ENCODE measurements around the gene EPRS1.
"Not testable (repeated sequence)": the region's sequence is repeated elsewhere in the genome, so short reads cannot be mapped to it uniquely, and the experiment has no call there.

Gene EPRS1

DNA sequence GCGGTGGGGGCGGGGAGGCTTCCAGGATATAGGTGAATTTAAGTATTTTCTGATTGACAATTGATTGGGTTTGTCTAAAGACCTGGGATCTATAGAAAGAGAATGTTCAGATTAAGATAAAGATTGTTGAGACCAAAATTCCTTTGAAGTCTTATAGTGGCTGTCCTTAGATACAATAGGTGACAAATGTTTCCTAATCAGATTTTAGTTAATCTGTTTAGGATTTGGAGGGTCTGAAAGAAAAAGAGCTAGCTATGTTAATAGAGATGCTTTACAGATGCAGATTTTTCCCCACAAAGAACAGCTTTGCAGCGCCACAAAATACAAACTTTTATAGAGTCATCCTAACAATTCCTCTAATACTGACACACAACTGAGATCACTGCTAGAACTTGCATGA lies 14.6 kb upstream of the EPRS1 start:
- no peak for TF ChIP-seq ZNF274 (IDR thresholded peaks at IDR 0.05; ENCODE audit: low read depth, low read length)
- no peak overlapping the region for H3K4me3 ChIP-seq (ENCODE audit: low read length)

DNA sequence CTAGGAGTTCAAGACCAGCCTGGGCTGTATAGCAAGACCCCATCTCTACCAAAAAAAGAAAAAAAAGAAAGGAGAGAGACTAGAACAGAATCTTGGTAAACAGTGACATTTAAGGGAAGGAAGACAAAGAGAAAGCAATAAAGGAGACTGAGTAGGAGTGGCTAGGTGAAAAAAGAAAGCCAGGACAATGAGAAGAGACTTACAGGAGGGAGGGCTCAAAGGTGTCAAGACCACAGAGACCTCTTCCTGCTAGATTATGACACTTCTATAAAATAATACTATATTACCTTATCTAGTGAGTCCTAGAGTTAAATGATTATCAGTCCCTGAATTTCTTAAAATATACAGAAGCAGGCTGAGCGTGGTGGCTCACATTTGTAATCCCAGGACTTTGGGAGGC lies 10.1 kb upstream of the EPRS1 start:
- no peak overlapping the region for H3K4me3 ChIP-seq (ENCODE audit: low read length)

DNA sequence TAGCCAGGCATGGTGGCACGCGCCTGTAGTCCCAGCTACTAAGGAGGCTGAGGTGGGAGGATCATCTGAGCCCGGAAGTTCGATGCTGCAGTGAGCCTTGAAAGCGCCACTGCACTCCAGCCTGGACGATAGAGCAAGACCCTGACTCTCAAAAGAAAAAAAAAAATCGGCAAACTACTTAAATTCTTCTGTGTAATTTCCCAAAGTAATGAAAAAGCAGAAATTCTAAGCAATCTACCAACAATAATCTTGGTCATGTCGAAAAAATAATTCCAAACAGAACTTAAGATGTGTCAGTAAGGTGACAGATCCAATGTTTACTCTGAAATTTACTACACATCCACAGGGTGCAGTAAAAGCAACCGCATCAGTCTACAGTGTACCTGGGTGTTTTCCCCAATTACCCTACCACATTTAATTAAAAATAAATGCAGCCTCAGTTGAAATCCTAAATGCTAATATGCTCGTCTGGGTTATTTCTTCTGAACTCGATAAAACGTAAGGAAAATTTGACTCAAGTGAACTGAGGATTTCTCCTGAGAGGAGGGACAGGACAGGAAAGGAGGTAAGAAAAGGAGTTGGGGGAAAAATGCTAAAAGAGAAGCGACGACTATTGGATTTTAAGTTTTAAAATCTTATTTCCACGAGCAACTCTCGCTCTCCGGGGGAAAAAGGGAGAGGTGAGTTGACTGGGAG lies 801 bp downstream of the EPRS1 start:
- peak overlapping the region; percentile 80 for H3K4me3 ChIP-seq (ENCODE audit: low read length)
- no peak for TF ChIP-seq ZNF274 (IDR thresholded peaks at IDR 0.05; ENCODE audit: low read depth, low read length)

More for the DNA sequence above, 10.1 kb upstream of the EPRS1 start:
- TF ChIP-seq ZNF274 (IDR thresholded peaks at IDR 0.05; ENCODE audit: low read depth, low read length) = no peak

DNA sequence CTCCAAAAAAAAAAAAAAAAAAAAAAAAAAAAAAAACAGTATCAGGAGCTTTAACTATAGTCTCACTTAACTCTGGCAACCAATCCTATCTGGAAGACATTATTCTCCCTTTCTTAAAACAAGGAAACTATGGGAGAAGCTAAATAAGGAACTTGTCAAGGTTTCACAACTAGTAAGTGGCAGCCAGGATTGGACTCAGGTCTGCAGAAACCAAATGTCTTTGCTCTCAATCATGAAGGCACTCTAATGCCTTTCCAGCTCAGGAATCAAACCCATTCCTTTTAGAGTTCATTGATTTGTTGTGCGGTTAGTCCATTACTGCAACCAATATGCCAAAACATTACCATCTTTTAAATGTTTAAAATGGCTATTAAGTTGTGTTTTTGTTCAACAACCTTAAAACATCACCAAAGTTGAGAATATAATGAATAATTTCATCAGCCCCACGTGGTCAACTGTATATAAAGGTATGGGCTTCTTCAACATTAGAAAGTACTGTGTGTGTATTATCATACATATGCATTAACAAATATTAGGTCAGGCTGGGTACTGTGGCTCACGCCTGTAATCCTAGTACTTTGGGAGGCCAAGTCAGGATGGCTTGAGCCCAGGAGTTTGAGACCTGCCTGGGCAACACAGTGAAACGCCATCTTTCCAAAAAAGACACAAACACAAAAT lies 1.5 kb downstream of the EPRS1 start:
- no peak for TF ChIP-seq ZNF274 (IDR thresholded peaks at IDR 0.05; ENCODE audit: low read depth, low read length)
- H3K4me3 ChIP-seq (ENCODE audit: low read length) = peak overlapping the region; percentile 80

DNA sequence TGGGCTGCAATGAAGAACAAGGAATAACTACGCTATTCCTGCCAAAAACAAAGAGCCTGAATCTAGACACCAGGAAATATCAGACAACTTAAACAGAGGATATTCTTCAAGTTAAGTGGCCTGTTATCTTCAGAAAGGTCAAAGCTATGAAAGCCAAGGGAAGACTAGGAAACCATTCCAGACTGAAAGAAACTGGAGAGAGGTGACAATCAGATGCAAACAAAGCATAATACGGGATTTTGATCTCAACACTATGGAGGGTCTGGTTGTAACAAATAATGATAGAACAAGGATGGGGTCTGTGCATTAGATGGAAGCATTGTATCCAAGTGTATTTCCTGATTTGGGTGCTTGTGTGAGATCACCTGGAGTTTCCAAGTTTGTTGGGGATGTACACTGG lies 2.7 kb downstream of the EPRS1 start:
- H3K4me3 ChIP-seq (ENCODE audit: low read length) = no peak overlapping the region

DNA sequence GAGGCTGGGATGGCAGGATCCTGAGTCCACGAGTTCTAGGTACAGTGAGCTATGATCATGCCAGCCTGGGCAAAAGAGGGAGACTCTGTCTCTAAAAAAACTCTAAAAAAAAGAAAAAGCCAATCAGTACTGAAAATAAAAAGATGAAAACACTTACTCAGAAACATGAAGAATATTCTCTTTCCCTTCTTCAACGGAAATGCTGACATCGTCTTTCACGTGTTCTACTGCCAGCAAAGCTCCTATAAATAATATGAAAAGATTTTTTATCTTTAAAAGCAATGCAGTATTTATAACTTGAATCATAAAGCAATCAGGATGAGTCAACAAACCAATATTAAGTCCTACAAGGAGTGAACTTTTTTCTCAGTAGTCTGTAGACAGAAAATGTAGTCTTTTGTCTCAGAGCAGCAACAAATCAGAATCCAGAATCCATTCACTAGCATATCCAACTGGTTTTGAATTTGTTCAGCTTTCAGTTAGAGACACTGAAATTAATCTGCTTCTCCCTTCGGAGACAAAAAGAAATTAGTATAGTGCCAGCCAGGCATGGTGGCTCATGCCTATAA lies 6.2 kb downstream of the EPRS1 start:
- H3K4me3 ChIP-seq (ENCODE audit: low read length) = no peak overlapping the region
- no peak for TF ChIP-seq ZNF274 (IDR thresholded peaks at IDR 0.05; ENCODE audit: low read depth, low read length)

More for the DNA sequence above, 2.7 kb downstream of the EPRS1 start:
- TF ChIP-seq ZNF274 (IDR thresholded peaks at IDR 0.05; ENCODE audit: low read depth, low read length) = no peak

DNA sequence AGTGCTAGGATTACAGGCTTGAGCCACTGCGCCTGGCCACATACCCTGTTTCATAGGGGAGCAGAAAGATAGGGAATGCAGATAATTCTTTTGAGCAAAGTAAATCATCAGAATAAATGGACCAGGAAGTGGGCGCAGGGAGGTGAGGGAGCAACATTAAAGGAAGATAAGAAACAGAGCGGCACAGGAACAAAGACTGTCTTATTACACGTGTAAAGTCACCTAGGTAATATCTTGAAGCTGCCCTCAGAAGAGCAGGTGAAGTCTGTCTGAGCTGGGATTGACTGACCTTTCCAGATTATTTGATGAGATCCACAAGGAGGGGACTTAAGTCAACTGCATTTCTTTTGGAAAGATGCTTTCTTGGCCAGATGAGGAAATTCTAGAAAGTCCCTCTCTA lies 7.7 kb downstream of the EPRS1 start:
- no peak for TF ChIP-seq ZNF274 (IDR thresholded peaks at IDR 0.05; ENCODE audit: low read depth, low read length)
- H3K4me3 ChIP-seq (ENCODE audit: low read length) = no peak overlapping the region

DNA sequence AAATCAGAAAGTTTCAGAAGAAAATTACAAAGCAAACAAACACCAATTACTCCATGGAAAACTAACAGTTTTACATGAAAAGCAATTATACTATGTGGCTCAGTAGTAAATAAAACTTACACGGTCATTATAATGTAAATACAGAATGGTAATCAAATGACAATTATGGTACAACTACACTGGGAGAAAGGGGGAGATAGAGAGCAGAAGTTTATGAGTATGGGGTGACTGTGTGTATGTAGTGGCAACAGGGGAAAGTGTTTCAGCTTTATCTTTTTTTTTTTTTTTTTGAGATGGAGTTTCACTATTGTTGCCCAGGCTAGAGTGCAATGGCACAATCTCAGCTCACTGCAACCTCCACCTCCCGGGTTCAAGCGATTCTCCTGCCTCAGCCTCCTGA lies 8.5 kb downstream of the EPRS1 start:
- H3K4me3 ChIP-seq (ENCODE audit: low read length) = not testable (repeated sequence)

DNA sequence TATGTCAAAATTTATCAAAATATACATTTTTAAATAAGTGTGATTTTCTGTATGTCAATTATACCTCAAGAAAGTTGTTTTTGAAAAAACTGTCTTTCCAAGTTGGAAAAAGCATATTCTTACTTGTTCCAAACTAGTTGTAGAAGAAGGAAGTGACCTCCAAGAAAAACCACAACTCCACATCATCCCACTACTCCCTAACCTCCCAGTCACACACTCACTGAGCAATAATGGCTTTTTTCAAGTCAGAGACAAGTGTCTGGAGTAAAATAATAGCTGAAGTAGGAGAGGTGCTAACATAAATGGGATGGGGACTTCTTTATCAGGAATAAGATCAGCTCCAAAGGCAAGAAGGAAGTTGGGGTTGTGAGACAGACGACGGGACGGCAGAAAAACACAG lies 13.4 kb downstream of the EPRS1 start:
- no peak overlapping the region for H3K4me3 ChIP-seq (ENCODE audit: low read length)
- TF ChIP-seq ZNF274 (IDR thresholded peaks at IDR 0.05; ENCODE audit: low read depth, low read length) = no peak

DNA sequence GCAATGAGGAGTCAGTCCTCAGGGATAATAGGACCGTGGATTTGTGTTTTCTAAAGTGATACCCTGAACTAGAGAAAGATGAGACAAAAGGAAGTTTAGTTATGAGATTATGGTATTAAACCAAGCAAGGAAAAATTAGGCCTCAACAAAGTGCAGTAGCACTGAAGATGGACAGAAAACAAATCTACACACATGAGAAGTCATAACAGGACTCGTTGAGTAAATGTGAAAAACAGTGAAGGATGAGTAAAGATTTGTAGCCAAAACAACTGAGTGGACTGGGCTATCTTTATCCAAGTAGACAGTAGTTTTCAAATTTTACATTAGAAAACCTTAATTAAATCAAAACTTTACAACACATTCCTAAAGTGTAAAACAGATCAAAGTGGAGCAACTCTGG lies 15.0 kb downstream of the EPRS1 start:
- H3K4me3 ChIP-seq (ENCODE audit: low read length) = no peak overlapping the region
- TF ChIP-seq ZNF274 (IDR thresholded peaks at IDR 0.05; ENCODE audit: low read depth, low read length) = no peak

DNA sequence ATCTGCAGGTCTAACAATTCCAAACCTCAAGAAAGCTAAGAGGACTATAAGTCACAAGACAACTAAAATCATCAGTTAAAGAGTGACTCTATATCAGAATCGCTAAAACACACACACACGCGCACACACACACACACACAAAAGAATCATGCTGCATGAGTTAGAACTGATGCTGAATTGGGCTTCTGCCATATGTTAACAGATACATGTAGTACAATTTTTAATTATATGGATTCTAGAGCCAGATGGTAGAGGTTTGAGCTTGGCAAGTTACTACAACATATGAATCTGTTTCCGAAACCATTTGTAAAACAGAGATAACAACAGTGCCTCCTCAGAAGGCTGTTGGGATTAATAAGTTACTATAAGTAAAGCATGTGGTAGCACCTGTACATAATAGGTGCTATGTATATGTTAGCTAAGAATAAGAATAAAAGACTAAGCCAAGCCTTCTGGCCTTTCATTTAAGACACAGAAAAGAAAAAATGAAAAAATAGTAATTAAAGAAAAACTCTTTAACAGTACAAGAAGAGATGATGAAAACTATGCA lies 17.9 kb downstream of the EPRS1 start:
- H3K4me3 ChIP-seq (ENCODE audit: low read length) = no peak overlapping the region
- no peak for TF ChIP-seq ZNF274 (IDR thresholded peaks at IDR 0.05; ENCODE audit: low read depth, low read length)

DNA sequence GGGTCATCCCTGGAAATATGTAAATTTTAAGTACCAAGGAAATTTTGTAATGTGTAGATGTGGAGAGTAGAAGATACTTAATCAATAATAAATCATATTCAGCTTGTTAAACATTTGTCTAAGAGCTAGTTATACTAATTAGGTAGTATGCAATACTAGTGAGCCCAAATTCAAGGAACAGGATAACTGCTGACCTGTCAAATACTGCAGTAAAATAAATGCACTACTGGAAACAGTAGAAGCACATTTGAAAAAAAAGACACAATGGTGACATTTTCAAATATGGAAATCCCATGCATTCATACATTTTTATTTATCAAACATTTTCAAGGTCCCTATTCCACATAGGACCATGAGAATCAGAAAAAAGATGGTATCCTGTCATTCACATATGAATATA lies 27.2 kb downstream of the EPRS1 start:
- TF ChIP-seq ZNF274 (IDR thresholded peaks at IDR 0.05; ENCODE audit: low read depth, low read length) = no peak

DNA sequence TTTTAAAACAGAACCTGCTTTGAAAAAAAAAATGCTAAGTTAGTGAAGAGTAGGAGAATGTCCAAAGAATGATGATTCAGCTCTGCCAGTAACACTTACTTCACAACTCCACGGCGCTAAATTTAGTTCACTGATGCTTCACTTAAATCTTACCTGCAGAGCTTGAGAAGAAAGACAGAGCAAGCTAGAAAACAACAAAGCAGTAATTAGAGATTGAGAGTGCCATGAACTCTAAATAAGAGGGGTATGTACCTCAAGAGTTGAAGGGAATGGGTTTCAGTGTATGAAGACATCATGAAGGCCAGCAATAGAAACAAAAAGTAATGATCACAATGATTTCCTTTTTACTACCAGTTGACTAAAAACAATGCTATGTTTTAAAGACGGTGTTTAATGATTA lies 32.8 kb downstream of the EPRS1 start:
- H3K4me3 ChIP-seq (ENCODE audit: low read length) = no peak overlapping the region
- TF ChIP-seq ZNF274 (IDR thresholded peaks at IDR 0.05; ENCODE audit: low read depth, low read length) = no peak

More for the DNA sequence above, 27.2 kb downstream of the EPRS1 start:
- no peak overlapping the region for H3K4me3 ChIP-seq (ENCODE audit: low read length)

DNA sequence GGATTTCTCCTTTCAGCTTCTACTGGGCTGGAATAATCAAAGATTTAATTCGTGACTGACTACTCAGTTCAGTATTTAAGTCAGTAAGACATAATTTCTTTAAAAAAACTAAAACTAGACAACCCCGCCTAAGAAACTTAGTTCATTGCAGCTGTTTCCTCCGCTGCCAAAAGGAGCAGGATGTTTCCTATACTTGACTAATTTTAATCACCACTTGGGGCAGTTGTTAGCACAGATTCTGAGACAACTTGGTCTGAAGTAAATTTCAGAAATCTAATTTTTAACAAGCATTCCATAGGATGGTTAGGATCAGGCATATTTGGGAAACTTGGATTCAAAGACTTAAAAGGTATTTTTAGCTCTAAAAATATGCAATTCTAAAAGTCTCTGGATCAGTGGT lies 34.0 kb downstream of the EPRS1 start:
- no peak overlapping the region for H3K4me3 ChIP-seq (ENCODE audit: low read length)
- TF ChIP-seq ZNF274 (IDR thresholded peaks at IDR 0.05; ENCODE audit: low read depth, low read length) = no peak

DNA sequence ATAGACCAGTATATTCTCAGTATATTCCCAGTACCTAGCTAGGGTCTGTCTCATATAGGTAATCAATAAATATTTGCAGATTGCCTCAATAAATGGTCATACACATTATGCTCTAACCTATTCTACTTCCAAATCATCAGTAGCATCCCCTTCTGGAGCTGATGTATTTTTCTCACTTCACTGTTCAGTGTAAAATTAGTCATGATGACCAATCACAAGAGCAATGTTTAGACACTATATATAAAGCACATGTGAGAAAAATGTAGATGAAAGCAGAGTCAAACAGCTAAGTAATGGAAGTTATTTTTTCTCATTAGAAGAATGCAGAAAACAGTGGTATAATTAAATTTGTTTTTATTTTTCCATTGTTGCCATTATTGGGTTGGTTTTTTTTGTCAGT lies 34.7 kb downstream of the EPRS1 start:
- no peak overlapping the region for H3K4me3 ChIP-seq (ENCODE audit: low read length)
- TF ChIP-seq ZNF274 (IDR thresholded peaks at IDR 0.05; ENCODE audit: low read depth, low read length) = no peak
